GM12891 (cell line): ENCODE results near the gene FAM135A.

ENCODE experiments used
- POLR2A ChIP-seq: IDR thresholded peaks from 2 replicates; pipeline ENCODE4 v1.6.1; 2011; ENCODE audit warnings: low read depth, low read length, control low read depth
- POLR2AphosphoS5 ChIP-seq: IDR thresholded peaks from 2 replicates; pipeline ENCODE4 v1.6.1; 2011; ENCODE audit warnings: low read depth, low read length, control low read depth
- SPI1 ChIP-seq: IDR thresholded peaks from 2 replicates; pipeline ENCODE4 v1.6.1; 2011; ENCODE audit warnings: low read depth, low read length, control low read depth
- TAF1 ChIP-seq: IDR thresholded peaks from 2 replicates; pipeline ENCODE4 v1.6.1; 2011; ENCODE audit warnings: low read depth, low read length, control low read depth

DNA sequence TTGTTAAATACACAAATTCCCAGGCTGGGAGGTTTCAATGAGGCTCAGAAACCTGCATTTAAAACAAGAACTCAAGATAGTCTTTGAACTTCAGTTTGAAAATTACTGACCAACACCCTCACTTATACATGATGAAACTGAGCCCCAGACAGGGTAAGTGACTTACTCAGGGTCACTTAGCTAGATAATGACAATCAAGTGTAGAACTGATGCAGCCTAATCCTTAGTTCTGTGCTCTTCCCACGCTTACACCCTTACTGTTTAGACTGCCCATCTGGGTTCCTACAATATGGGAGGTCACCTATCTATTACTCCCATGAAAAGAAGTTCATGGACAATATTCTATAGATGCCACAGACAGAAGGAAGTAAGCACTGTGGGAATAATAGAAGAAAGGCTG lies 24.5 kb upstream of the FAM135A start:
- TF ChIP-seq POLR2AphosphoS5 = no peak
- TF ChIP-seq TAF1 = no peak
- TF ChIP-seq SPI1 = no peak
- no peak for TF ChIP-seq POLR2A
